HepG2 (cell line): ENCODE data around the gene POU2F1. TPM values are rescaled to one million over a fixed set of nuclear protein-coding genes. Genes with fewer than 3 reads are reported as not detected.

Experiments
- ATF7 ChIP-seq, 2 experiments: fragments of 450-650 bp in 1 of 2; sonication (generic) in 1 of 2; formaldehyde crosslinking in 1 of 2; IDR thresholded peaks; 2 replicates each; pipeline versions ENCODE4 v1.4.0 to v1.6.1; 2016 to 2020; ENCODE audit warnings: antibody characterized with exemption in 1 of 2, mild to moderate bottlenecking in 1 of 2, missing genetic modification reagents in 1 of 2
- BCL6 ChIP-seq: IDR thresholded peaks from 2 replicates; pipeline ENCODE4 v1.6.1; 2016; ENCODE audit warnings: missing genetic modification reagents, missing compliant biosample characterization
- BORCS8-MEF2B ChIP-seq: sonication (generic); formaldehyde crosslinking; IDR thresholded peaks from 2 replicates; pipeline ENCODE4 v1.8.0; 2022; ENCODE audit warnings: mild to moderate bottlenecking, missing genetic modification reagents
- CTCF ChIP-seq: sonication (generic); formaldehyde crosslinking; IDR thresholded peaks from 2 replicates; pipeline ENCODE4 v1.5.0; 2020; ENCODE audit warnings: mild to moderate bottlenecking, missing genetic modification reagents, moderate library complexity
- EEA1 ChIP-seq: sonication (generic); formaldehyde crosslinking; IDR thresholded peaks from 2 replicates; pipeline ENCODE4 v1.5.1; 2020; ENCODE audit warnings: mild to moderate bottlenecking, missing genetic modification reagents, borderline replicate concordance
- NBN ChIP-seq: fragments of 450-650 bp; conservative IDR thresholded peaks from 2 replicates; pipeline ENCODE4 v1.6.1; 2017
- REXO4 ChIP-seq: sonication (generic); formaldehyde crosslinking; IDR thresholded peaks from 2 replicates; pipeline ENCODE4 v1.8.0; 2022; ENCODE audit warnings: missing genetic modification reagents, mild to moderate bottlenecking, borderline replicate concordance
- SKIL ChIP-seq: sonication (generic); formaldehyde crosslinking; IDR thresholded peaks from 2 replicates; pipeline ENCODE4 v1.8.0; 2022; ENCODE audit warnings: missing genetic modification reagents, mild to moderate bottlenecking, moderate library complexity, borderline replicate concordance
- ZBTB38 ChIP-seq: sonication (generic); formaldehyde crosslinking; IDR thresholded peaks from 2 replicates; pipeline ENCODE4 v1.5.1; 2020; ENCODE audit warnings: mild to moderate bottlenecking, missing genetic modification reagents
- ZNF232 ChIP-seq: sonication (generic); formaldehyde crosslinking; IDR thresholded peaks from 2 replicates; pipeline ENCODE4 v1.4.0; 2020; ENCODE audit warnings: missing genetic modification reagents, borderline replicate concordance
- ZNF431 ChIP-seq: sonication (generic); formaldehyde crosslinking; IDR thresholded peaks from 2 replicates; pipeline ENCODE4 v1.9.0; 2022; ENCODE audit warnings: missing genetic modification reagents, low read depth, mild to moderate bottlenecking, borderline replicate concordance
- ZNF639 ChIP-seq: conservative IDR thresholded peaks from 2 replicates; pipeline ENCODE4 v1.6.1; 2018; ENCODE audit warnings: missing genetic modification reagents
- ZNF687 ChIP-seq: sonication (generic); formaldehyde crosslinking; IDR thresholded peaks from 2 replicates; pipeline ENCODE4 v1.5.1; 2020; ENCODE audit warnings: mild to moderate bottlenecking, missing genetic modification reagents, moderate library complexity
- ZSCAN22 ChIP-seq: sonication (generic); formaldehyde crosslinking; IDR thresholded peaks from 2 replicates; pipeline ENCODE4 v1.4.0; 2020; ENCODE audit warnings: mild to moderate bottlenecking, missing genetic modification reagents
- polyA plus RNA-seq, 8 experiments: library from polyadenylated mRNA; depleted of rRNA in 3 of 8; stranded (reverse) in 7 of 8; unstranded in 1 of 8; fragments of >200 nt; fragmentation: Illumina TruSeq in 4 of 8; extraction: Trizol in 4 of 8; gene quantifications; 2 replicates each; pipeline versions ENCODE4 v1.2.1 to v1.2.3, GENCODE V29; 2011 to 2016; ENCODE audit warnings: low read depth in 4 of 8, missing spikeins in 1 of 8, mixed read lengths in 1 of 8; ENCODE audit not compliant: insufficient read depth in 1 of 8
- total RNA-seq, 5 experiments: library from RNA; depleted of rRNA; stranded (reverse); fragments of >200 nt; fragmentation: Illumina TruSeq; extraction: Trizol; gene quantifications; 2 replicates each; pipeline ENCODE4 v1.2.3, GENCODE V29; 2016; ENCODE audit warnings: low read depth in 1 of 5
- TF ChIP-seq, protein P1 (sequence below): sonication (generic); formaldehyde crosslinking; IDR thresholded peaks from 2 replicates; pipeline ENCODE4 v1.8.0; 2023; ENCODE audit warnings: mild to moderate bottlenecking, missing genetic modification reagents
- TF ChIP-seq, protein P2 (sequence below): sonication (generic); formaldehyde crosslinking; IDR thresholded peaks from 2 replicates; pipeline ENCODE4 v1.5.1; 2020; ENCODE audit warnings: missing genetic modification reagents, mild to moderate bottlenecking, borderline replicate concordance

POU2F1 gene
- total and polyA plus RNA-seq, 2 of the 13 experiments (the other 11 are each of a cell fraction or from before 2014, with no cell fraction given): 10.2 to 13.0 TPM

- TF ChIP-seq, protein P1, sequence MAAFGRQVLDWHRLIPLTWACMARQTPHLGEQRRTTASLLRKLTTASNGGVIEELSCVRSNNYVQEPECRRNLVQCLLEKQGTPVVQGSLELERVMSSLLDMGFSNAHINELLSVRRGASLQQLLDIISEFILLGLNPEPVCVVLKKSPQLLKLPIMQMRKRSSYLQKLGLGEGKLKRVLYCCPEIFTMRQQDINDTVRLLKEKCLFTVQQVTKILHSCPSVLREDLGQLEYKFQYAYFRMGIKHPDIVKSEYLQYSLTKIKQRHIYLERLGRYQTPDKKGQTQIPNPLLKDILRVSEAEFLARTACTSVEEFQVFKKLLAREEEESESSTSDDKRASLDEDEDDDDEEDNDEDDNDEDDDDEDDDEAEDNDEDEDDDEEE (CRISPR knock-in tag): no peak
- no peak for TF ChIP-seq EEA1 (CRISPR knock-in tag)
- TF ChIP-seq ATF7 (IDR thresholded peaks at IDR 0.05): no peak
- TF ChIP-seq ATF7 (CRISPR knock-in tag; IDR thresholded peaks at IDR 0.05): no peak
- no peak for TF ChIP-seq ZNF639 (CRISPR knock-in tag)
- TF ChIP-seq, protein P2, sequence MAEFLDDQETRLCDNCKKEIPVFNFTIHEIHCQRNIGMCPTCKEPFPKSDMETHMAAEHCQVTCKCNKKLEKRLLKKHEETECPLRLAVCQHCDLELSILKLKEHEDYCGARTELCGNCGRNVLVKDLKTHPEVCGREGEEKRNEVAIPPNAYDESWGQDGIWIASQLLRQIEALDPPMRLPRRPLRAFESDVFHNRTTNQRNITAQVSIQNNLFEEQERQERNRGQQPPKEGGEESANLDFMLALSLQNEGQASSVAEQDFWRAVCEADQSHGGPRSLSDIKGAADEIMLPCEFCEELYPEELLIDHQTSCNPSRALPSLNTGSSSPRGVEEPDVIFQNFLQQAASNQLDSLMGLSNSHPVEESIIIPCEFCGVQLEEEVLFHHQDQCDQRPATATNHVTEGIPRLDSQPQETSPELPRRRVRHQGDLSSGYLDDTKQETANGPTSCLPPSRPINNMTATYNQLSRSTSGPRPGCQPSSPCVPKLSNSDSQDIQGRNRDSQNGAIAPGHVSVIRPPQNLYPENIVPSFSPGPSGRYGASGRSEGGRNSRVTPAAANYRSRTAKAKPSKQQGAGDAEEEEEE: no peak
- 0 out of 2 replicates have a peak, but pooled peaks have one; percentile 29 for TF ChIP-seq BCL6 (CRISPR knock-in tag)
- no peak for TF ChIP-seq NBN
- no peak for TF ChIP-seq SKIL (CRISPR knock-in tag)
- peak; percentile 92 for TF ChIP-seq BORCS8-MEF2B (CRISPR knock-in tag)
- no peak for TF ChIP-seq ZSCAN22 (CRISPR knock-in tag)
- 0 out of 2 replicates have a peak, but pooled peaks have one; percentile 64 for TF ChIP-seq ZNF431 (CRISPR knock-in tag)
- no peak for TF ChIP-seq REXO4 (CRISPR knock-in tag)
- TF ChIP-seq ZNF687 (CRISPR knock-in tag): peak; percentile 91
- no peak for TF ChIP-seq ZBTB38 (CRISPR knock-in tag)
- TF ChIP-seq CTCF: peak; percentile 51
- TF ChIP-seq ZNF232 (CRISPR knock-in tag): no peak
These were observed 218.8 kb downstream of the POU2F1 start (continued) for GRCh38 chr1:167439301-167439988.
